GM18505 (cell line): ENCODE results near the gene AP1S1.
"Not testable (repeated sequence)": the region's sequence is repeated elsewhere in the genome, so short reads cannot be mapped to it uniquely, and the experiment has no call there.

Source experiments
- ATAC-seq: cut with Tn5 transposase; IDR thresholded peaks from one replicate; pipeline ENCODE4 v1.9.1; 2021; ENCODE audit not compliant: unreplicated experiment
- POLR2A ChIP-seq: IDR thresholded peaks from 4 replicates; pipeline ENCODE4 v1.6.1; 2011; ENCODE audit warnings: borderline replicate concordance; ENCODE audit not compliant: insufficient read depth, insufficient read length; ENCODE audit errors: extremely low read depth

AP1S1 gene

DNA sequence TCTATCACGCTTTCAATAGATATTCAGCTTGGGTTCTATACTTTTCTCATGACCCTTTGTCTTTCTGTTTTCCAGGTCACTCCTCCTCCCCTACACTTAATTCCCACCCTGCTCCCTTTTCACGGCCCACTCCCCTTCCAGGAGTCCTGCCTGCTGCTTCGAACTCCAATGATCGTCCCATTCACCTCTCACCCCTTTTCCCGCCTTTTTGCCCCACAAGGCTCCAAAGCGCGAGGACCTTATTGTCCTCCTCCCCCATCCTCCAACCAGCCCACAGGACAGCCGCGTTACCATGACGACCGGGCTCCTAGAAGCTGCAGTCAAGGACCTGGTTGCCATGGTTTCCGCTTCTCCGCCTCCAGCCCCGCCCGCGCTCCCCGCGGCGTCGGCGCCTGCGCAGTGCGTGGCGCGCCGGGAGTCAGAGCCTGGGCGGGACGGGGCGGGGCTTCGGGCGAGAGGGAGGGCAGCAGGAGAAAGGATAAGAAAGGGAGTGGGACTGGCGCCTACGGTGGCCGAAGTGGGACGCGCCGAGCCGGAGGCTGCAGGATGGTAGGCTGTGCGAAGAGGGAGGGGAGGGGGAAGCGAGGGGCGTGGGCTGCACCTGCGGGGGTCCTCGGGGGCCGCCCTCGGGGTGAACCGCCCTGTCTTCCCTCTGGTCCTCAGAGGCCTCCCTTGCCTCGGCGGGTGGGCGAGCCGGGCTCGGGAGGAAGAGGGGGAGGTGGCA lies at the start of gene AP1S1:
AP1S1 (plus strand) TSS at position 508 of the 724 bp plus-strand sequence; CDS start at position 547, 39 bp downstream.
- peak; percentile 79 for ATAC-seq
- no peak for TF ChIP-seq POLR2A

DNA sequence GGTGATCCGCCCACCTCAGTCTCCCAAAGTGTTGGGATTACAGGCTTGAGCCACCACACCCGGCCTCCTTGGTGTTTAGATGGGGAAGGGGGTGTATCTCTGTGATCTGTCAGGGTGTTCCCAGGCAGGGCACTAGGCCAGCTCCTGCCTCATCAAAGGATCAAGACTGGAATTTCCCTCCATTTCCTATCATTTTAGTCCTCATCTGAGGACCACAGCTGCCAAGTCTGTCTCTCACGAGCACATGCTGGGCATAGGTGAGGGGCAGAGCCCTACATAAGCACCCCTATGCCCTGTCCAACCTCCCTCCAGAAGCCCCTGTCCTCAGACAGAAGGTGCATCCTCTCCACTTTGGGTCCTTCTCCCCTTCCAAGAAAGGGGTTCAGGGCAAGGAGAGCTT lies 49.5 kb upstream of the AP1S1 start:
- no peak for TF ChIP-seq POLR2A
- no peak for ATAC-seq

DNA sequence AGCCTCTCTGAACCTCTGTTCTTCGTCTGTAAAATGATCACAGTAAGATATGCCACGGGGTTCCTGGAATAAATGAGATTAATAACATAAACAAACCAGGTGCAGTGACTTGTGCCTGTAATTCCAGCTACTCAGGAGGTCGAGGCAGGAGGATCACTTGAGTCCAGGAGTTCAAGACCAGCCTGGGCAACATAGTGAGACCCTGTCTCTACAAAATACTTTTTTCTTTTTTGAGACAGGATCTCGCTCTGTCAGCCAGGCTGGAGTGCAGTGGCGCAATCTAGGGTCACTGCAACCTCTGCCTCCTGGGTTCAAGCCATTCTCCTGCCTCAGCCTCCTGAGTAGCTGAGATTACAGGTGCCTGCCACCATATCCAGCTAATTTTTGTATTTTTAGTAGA lies 49.0 kb upstream of the AP1S1 start:
- ATAC-seq, result not testable (repeated sequence)

DNA sequence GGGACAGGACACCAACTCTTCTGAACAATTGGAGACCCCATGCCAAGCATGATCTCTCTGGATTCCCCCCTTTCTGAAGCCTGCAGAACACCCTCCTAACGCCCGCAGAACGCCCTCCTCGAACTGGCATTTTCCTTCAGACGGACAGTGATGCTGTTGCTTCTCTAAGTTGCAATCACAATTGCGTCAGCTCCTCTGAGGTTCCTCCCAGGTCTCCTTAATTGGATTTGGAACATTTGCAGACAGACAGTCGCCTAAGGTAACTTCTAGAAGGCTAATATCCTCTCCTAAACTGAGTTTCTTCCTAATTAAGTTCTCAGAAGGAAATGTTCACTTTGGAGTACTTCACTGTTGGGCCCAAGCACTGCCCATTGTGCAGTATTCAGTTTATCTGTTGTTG lies 47.9 kb upstream of the AP1S1 start:
- ATAC-seq, result no peak
- no peak for TF ChIP-seq POLR2A

DNA sequence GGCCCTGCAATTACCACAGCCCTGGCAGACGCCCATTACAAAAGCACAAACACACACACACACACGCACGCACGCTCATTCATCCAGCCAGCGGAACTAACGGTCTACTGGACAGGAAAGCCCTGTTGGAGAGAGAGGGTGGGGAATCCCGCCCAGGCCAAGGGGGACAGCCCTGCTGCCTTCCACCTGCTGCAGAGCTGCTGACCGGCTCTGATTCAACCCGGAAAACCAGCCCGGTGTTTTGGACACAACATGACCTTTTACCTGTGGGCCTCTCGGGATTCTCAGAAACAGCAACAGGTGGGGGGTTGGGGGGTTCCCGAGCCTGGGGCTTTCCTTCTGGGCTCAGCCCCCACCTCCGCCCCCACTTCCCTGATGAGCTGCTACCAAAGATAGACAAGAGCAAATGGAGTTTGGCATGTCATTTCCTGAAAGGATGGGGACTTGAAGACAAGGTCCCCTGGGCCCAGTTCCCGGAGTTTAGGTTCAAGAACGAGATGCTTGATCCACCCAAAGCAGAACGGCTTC lies 45.9 kb upstream of the AP1S1 start:
- no peak for ATAC-seq
- no peak for TF ChIP-seq POLR2A

DNA sequence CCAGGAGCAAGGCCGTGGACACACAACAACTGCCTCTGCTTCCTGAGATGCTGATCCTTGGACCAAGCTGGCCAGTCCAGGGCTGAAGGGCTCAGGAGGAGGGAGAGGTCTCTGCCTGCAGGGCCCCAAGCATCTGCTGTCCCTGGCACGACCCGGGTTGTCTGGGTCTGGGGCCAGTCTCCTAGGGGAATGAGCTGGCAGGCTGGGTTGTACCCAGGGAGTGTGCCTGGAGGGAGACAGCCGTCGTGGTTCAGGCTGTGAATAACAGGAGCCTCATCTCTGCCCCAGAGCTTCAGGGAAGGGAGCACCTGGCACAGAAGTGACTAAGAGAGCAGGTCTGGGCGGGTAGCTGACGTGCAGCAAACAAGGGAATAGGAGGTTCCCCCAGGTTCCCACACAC lies 45.3 kb upstream of the AP1S1 start:
- no peak for TF ChIP-seq POLR2A
- no peak for ATAC-seq

DNA sequence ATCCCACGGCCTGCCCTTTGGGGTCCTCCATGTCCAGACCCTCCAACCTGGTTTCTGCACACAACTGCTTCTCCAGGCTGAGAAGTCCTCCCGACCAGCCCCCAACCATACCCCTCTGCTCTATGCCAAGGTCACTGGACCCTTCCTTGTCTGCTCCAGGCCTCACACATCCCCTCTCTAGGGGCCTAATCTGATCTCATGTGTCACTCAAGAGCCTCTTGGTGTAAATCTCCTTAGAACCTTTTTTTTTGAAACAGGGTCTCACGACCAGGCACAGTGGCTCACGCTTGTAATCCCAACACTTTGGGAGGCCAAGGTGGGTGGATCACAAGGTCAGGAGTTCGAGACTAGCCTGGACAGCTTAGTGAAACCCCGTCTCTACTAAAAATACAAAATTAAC lies 44.9 kb upstream of the AP1S1 start:
- ATAC-seq, result no peak
- no peak for TF ChIP-seq POLR2A

DNA sequence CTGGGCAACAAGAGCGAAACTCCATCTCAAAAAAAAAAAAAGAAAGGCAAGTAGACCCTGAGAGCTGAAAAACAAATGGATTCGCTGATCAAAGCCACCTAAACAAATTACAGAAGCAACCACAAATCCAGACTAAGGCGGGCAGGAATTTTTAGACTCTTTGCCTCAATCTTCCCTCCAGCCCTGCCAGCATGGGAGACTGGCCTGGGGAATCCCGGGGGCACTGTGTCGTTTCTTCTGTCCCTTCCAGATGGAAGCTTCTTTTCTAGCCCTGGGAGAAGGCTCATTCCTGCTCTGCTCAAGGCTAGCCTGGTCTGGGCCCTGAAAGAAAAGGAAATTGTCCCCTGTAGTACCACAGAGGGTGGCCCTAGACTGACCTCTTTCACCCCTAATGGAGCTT lies 43.0 kb upstream of the AP1S1 start:
- no peak for ATAC-seq
- no peak for TF ChIP-seq POLR2A

DNA sequence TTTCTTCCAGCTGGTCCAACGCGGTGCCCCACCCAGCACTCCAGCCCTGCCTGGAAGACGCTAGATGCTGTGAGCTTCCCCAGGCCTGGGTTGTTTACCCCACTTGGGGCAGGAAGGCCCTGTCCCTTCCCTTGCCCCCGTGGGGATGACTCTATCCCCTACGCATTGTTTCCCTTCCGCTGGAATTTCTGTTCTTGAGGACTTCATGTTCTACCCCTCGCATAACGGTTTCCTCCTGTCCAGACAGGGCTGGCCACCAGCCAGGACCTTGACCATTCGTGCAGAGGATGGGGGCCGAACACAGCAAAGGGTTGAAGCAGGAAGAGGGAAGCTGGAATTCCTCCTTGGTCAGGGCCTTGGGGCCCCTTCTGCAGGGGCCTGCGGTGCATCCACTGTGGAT lies 42.0 kb upstream of the AP1S1 start:
- TF ChIP-seq POLR2A, result no peak
- no peak for ATAC-seq

DNA sequence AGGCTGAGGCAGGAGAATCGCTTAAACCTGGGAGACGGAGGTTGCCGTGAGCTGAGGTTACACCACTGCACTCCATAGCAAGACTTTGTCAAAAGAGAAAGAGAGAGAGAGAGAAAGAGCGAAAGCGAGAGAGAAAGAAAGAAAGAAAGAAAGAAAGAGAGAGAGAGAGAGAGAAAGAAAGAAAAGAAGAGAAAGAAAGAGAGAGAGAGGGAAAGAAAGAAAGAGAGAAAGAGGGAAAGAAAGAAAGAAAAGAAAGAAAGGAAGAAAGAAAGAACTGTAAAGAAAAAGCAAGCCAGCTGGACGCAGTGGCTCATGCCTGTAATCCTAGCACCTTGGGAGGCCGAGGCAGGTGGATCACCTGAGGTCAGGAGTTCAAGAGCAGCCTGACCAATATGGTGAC lies 41.1 kb upstream of the AP1S1 start:
- not testable (repeated sequence) for ATAC-seq

DNA sequence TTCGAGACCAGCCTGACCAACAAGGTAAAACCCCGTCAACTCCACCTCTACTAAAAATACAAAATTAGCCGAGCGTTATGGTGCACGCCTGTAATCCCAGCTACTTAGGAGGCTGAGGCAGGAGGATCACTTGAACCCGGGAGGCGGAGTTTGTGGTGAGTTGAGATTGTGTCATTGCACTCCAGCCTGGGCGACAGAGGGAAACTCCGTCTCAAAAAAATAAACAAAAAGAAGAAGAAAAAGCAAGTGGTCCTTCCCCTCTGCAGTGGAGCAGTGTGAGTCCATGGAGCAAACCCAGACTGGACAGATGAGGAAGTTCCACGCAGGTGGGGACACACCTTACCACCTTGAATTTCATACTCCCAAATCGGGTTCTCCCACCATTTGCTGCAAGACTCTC lies 40.4 kb upstream of the AP1S1 start:
- no peak for ATAC-seq
- no peak for TF ChIP-seq POLR2A

DNA sequence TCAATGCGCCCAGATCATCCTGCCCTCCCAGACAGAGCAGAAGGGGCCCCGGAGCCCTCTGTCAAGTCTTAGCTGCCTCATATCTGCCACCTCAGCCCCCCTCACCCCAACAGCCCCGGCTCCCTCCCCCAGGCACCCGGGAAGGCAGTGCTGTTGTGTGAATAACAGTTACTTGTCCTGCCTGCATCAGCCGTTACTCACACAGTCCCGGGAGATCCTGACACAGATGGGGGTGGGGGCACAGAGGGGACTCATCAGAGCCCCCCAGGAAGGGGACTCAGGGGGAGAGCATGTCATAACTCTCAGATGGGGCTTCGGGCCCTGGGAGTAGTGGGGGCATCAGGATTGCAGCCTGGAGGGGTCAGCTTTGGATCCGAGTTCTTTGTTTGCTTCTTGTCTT lies 39.8 kb upstream of the AP1S1 start:
- ATAC-seq, result no peak
- no peak for TF ChIP-seq POLR2A

DNA sequence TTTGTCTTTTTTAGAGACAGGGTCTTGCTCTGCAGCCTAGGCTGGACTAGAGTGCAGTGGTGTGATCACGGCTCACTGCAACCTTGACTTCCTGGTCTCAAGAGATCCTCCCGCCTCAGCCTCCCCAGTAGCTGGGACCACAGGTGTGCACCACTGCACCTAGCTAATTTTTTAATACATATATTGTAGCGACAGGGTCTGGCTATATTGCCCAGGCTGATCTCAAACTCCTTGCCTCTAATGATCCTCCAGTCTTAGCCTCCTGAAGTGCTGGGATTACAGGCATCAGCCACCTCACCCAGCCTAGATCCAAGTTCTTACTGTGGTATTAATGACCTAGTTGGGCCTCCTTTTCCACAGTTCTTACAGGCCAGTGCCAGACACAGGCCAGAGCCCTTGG lies 39.1 kb upstream of the AP1S1 start:
- TF ChIP-seq POLR2A, result no peak
- ATAC-seq, result no peak

DNA sequence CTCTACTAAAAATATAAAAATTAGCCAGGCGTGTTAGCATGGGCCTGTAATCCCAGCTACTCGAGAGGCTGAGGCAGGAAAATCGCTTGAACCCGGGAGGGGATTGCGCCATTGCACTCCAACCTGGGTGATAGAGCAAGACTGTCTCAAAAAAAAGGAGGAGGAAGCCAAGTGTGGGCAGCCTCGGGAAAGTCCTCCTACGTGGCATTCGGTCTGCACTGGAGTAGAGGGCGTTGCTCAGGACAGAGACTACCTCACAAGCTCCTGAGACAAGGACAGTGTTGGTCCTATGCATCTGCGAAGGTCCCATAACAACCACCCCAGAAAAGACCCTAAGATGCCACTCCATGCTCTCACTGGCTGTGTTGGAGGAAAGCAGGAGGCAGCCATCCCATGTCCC lies 37.4 kb upstream of the AP1S1 start:
- no peak for ATAC-seq
- TF ChIP-seq POLR2A, result no peak

DNA sequence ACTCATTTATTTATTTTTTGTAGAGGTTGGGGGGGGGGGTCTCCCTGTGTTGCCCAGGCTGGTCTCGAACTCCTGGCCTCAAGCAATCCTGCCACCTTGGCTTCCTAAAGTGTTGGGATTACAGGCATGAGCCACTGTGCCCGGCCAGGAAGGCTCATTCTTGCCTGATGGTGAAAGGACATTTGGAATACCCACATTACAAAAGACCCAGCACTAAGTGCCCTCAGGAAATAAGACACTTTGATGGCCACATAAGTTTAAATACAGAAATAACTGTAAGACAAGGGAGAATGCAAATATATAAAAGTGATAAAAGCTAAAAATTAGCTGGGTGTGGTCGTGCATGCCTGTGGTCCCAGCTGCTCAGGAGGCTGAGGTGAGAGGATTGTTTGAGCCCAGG lies 35.4 kb upstream of the AP1S1 start:
- ATAC-seq, result no peak
- no peak for TF ChIP-seq POLR2A

DNA sequence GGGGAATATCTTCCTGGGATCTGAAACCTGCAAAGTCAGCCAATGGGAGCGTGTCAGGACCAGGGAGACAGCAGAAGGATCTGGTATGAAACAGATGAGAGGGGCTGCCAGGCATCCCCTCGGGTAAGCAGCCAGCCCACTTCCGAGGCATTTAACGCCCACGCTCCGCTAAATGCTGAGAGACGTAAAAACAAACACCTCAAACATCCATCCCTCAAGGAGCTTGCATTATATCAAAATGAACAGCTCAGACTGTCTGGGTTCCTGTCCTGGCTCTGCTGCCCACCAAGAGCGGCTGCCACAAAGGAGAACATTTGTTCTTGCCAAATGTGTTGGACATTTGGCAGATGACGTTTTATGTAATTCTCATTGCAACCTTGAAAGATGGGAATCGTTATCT lies 34.4 kb upstream of the AP1S1 start:
- TF ChIP-seq POLR2A, result no peak
- ATAC-seq, result no peak

DNA sequence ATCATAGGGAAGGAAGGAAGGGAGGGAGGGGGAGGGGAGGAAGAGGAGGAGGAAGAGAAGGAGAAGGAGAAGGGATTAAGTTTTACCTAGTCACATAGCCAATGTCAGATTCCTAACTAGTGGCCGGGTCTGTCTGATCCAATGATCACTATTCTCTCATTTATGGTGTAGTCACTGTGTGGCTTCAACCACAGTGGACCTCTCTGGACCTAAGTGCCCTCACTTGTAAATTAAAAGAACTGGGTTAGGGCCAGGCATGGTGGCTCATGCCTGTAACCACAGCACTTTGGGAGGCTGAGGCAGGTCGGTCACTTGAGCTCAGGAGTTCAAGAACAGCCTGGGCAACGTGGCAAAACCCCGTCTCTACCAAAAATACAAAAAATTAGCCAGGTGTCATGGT lies 34.0 kb upstream of the AP1S1 start:
- ATAC-seq, result no peak
- no peak for TF ChIP-seq POLR2A

DNA sequence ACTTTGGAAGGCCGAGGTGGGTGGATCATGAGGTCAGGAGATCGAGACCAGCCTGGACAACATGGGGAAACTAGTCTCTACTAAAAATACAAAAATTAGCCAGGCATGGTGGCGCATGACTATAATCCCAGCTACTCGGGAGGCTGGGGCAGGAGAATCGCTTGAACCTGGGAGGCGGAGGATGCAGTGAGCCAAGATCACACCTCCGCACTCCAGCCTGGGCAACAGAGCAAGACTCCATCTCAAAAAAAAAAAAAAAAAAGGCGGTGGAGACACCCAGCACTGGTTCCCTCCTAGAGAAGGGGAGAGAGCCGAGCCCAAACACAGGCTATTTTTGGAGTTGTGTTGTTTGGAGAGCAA lies 32.7 kb upstream of the AP1S1 start:
- not testable (repeated sequence) for ATAC-seq
